CD4-positive, alpha-beta T cell treated with Interleukin-12 subunit alpha and Interleukin-12 subunit beta, for 1 hour (primary cell): Measurements from ENCODE around the gene CXCL17.

Experiments
- DNase-seq: peaks from one replicate; pipeline ENCODE4 v3.0.0-alpha.2; 2020

Gene CXCL17

GRCh38 chr19:42423462-42424344 lies 19.0 kb downstream of the CXCL17 start:
- DNase-seq = peak; percentile 95

GRCh38 chr19:42422901-42423461 lies 19.8 kb downstream of the CXCL17 start:
- DNase-seq = peak; percentile 68

DNA sequence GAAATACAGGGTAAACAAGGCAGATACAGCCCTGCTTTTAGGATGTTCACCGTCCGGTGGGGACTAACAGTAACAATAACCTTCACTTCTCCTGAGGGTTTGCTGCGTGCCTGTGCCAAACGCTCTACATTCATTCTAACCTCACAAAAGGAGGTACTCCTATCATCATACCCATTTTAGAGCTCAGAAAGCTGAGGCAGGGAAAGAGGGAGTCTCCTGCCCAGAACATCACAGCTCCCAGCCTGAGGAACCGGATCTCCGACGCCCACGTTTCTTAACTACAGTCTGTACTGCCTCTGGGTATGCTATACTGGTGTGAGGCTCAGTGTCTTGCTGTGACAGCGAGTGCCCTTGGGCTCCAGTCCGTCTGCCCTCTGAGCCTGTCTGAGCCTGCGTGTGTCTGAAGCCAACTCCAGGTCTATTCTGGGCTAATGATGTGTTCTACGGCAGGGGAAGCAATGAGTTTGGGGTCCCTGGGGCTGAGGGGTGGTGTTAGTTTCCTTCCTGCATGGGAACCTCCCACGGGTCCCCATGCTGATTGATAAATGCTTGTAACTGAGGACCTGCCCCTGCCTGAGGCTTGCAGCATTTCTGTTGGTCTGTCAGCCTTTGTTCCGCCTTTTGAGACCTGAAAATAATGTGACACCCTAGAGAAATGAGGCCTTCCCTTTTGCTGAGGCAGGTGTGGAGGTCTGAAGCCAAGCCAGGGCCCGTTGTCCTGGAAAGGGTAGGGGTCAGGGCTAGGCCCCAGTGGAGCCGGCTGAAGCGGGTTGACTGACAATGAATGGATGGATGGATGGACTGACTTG lies 20.4 kb downstream of the CXCL17 start:
- DNase-seq = no peak

DNA sequence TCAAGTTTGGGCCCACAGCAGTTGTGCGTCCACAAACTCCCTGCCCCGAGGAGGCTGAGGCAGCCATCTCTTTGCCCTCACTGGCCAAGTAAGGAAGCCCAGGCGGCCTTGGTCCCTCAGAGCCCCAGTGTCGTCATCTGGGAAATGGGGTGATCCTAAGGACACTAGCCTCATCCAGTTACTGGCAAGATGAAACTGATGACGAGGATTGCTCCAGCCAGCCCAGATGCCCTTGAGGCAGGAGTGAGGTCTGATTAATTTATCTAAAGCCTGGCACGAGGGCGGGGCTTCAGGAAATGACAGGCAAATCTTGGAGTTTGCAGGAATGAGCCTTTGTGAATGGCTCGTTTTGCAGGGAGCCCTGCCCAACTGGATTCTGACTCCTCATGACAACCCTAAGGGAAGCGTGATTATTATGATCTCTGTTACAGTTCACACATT lies 21.1 kb downstream of the CXCL17 start:
- no peak for DNase-seq

DNA sequence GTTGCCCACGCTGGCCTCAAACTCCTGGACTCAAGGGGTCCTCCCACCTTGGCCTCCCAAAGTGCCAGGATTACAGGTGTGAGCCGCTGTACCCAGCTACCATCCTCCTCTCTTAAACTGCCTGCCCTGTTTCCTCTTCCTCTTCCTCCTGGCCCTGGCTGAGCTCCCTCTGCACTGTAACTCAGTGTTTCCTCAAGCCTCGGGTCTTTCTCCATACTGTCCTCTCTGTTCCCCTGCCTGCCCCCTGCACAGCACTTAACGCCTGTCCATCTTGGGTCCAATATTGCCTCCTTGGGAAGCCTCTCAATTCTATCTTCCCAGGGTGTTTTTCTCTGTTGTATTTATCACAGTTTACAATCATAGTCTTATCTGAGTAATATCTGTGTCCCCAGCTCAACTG lies 21.6 kb downstream of the CXCL17 start:
- DNase-seq = no peak

- DNase-seq = peak; percentile 84
These were observed 22.6 kb downstream of the CXCL17 start for GRCh38 chr19:42420055-42420544.

DNA sequence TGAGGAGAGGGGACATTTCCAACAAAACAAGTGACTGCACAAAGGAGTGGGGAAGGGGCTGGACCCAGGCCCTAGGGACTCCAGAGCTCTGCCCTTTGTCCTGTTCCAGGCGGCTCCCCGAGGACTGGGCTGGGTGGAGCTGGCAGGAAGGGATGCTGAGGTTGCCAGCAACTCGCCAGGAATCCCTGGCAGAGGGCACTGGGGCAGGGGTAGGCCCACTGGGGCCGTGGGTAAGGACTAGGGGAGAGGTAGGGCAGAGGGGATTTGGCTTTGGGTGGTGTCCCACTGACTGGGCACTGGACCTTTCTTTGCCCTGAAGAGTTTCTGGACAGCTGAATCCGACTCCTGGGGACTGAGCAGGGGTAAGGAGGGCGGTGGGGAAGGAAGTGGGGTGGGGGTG lies 23.4 kb downstream of the CXCL17 start:
- no peak for DNase-seq

GRCh38 chr19:42412661-42413076 lies 30.1 kb downstream of the CXCL17 start:
- DNase-seq = no peak

DNA sequence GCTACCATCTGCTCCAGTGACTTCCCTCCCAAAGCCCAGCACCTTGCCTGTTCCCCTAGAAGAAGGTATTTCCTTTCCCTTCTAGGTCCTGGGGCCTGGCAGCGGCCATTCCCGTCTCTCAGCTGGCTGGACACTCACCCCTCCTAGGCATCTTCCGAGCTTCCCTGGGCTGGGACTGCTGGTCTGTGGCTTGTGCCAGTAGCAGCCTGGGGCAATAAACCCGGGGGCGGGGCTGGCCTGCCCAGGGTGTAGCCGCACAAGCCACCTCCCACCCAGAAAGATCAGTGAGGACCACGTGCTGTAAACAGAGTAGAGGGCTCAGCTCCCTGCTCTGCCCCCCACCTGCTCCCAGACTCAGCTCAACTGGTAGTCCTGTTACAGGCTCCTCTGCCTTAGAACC lies 30.5 kb downstream of the CXCL17 start:
- DNase-seq = no peak

GRCh38 chr19:42411581-42412178 lies 31.1 kb downstream of the CXCL17 start:
- DNase-seq = no peak

GRCh38 chr19:42410371-42410770 lies 32.4 kb downstream of the CXCL17 start:
- no peak for DNase-seq

GRCh38 chr19:42409477-42409876 lies 33.3 kb downstream of the CXCL17 start:
- no peak for DNase-seq

- no peak for DNase-seq
These were observed 35.0 kb downstream of the CXCL17 start for GRCh38 chr19:42407816-42408175.

- no peak for DNase-seq
These were observed 35.5 kb downstream of the CXCL17 start for GRCh38 chr19:42407085-42407815.

DNA sequence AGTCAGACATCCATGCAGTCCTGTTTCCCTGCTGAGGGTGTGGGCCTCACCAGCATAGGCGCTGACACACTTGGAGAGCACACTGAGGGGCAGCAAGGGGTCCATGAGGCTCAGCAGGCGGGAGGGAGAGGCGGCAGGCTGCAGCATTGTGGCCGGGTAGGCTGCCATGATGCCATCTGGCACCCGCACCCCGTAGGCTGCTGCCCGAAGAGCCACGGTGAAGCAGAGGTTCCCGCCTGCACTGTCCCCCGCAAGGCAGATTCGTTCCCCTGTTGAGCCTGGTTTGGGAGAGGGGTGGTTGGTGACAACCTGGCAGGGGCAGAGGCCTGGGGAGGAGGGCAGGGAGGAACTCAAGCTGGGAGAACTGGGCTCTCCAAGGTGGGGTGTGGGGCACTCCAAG lies 36.6 kb downstream of the CXCL17 start:
- DNase-seq = no peak

- DNase-seq = no peak
These were observed 39.2 kb downstream of the CXCL17 start for GRCh38 chr19:42403586-42403985.

DNA sequence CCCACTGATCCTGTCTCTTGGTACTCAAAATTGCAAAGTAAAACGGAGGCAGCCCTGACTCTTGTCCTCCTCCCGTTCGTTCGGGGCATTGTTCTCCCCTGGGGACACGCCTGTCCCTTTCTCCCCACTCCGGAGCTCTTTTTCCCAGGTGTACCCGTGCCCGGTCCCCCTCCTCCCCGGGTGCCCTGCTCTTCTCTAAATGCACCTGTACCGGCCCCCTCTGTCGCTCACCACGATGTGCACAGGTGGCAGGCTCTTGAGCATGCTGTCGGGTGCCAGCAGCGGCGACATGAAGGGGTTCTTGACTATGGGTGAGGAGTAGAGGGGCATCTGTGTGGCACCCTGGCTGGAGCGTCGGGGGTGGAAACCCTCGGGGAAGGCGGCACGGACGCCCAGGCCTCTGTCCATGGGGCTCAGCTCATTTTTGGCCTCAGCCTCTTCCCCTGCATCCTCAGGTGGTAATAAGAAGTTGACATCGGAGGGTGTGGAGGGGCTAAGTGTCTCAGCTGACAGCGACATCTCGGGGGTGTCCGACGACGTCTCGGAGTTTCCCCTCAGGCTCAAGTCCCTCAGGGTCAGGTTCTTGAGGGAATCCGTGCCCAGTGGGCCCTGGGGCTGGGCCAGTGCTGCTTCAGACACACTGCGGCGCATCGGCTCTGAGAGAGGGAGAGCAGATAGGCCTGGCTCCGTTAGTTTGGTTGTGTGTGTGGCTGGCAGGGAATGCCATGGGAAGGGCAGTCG lies 40.2 kb downstream of the CXCL17 start:
- DNase-seq = no peak

GRCh38 chr19:42401365-42402303 lies 41.1 kb downstream of the CXCL17 start:
- DNase-seq = peak; percentile 74

GRCh38 chr19:42400404-42400803 lies 42.3 kb downstream of the CXCL17 start:
- no peak for DNase-seq
